Mucosa of descending colon (tissue), 3 donors: ENCODE results near the gene ZP3. TPM values are rescaled to one million over a fixed set of nuclear protein-coding genes. Genes with fewer than 3 reads are reported as not detected.
"Not testable (repeated sequence)": the region's sequence is repeated elsewhere in the genome, so short reads cannot be mapped to it uniquely, and the experiment has no call there.

Source experiments
- ATAC-seq: fragments of 200-7000 bp; cut with Tn5 transposase; one replicate; pipeline ENCODE4 v1.9.1; 2020; ENCODE audit warnings: mild to moderate bottlenecking, moderate library complexity
- DNase-seq, 3 donors: peaks; one replicate each; pipeline ENCODE4 v3.0.0-alpha.2; 2020
- H3K36me3 ChIP-seq: fragments of 200-600 bp; one replicate; pipeline ENCODE4 v1.8.0; 2021; ENCODE audit warnings: low read depth, mild to moderate bottlenecking
- H3K4me1 ChIP-seq: fragments of 200-600 bp; one replicate; pipeline ENCODE4 v1.8.0; 2021; ENCODE audit warnings: low read depth, mild to moderate bottlenecking
- H3K4me3 ChIP-seq: fragments of 200-600 bp; one replicate; pipeline ENCODE4 v1.8.0; 2021; ENCODE audit warnings: mild to moderate bottlenecking
- H3K9me3 ChIP-seq: fragments of 200-600 bp; one replicate; pipeline ENCODE4 v1.8.0; 2021; ENCODE audit warnings: mild to moderate bottlenecking
- intact Hi-C, 2 donors: fragments of 100-400 bp; cut with DNase I in 1 of 2; cut with micrococcal nuclease in 1 of 2; formaldehyde crosslinking; loops; one replicate each; pipeline versions ENCODE4 v1.11.0 to v1.11.1; 2022; cut with DNase I, micrococcal nuclease
- total RNA-seq, 3 donors: library from RNA; stranded (reverse); fragmentation: NEBNext Ultra II Directional in 2 of 3; extraction: Animal tissue kit (Norgen Biotek cat#: 25700) in 2 of 3; gene quantifications; one replicate each; pipeline versions ENCODE4 v1.2.1 to v1.2.4, GENCODE V29; 2021 to 2023
- TF ChIP-seq, protein P1 (sequence below): fragments of 200-600 bp; IDR thresholded peaks from one replicate; pipeline ENCODE4 v1.8.0; 2022; ENCODE audit warnings: antibody characterized with exemption, mild to moderate bottlenecking
- donor health status: DM: no; HTN: no; CAD: no; lungs with moderate emphysema.
- donor health status: DM: no; HTN: no; CAD: no.
- donor health status: DM: no; HTN: yes; CAD: no.

The ZP3 gene
- total RNA-seq, 3 donors from 2014 or later = 4.4 to 16.1 (median 10.8) TPM

DNA sequence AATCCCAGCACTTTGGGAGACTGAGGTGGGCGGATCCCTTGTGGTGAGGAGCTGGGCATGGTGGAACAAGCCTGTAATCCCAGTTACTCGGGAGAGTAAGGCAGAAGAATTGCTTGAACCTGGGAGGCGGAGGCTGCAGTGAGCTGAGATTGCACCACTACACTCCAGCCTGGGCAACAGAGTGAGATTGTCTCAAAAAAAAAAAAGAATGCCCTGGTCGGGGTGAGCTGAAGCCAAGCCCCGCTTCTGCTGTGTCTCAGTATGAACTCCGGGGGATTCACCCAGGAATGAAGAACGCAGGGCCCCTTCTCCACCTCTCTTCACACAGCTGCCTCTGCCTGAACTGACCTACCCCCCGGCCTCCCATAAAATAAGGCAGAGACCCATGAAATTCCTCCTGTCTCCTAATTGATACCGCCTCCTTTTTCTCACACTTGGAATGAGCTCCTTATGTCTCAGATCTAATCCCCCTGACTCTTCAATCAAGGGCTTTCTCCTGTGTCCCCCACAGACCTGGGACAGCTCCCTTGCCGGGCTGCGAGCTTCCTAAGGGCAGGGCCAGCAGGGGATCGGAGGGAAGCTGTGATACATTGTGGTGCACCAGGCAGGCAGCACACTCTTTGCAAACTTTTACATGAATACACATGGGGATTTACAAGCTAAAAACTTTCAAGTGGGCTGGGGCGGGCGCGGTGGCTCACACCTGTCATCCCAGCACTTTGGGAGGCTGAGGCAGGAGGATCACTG lies 911 bp upstream of the ZP3 start:
- intact Hi-C loops = no loop called here
- Histone ChIP-seq H3K4me1 (no peaks in the 10 kb centered on the region), H3K4me3 (no peak overlapping the region), H3K36me3 (no peaks in the 10 kb centered on the region), H3K9me3 (no peaks in the 10 kb centered on the region)
- TF ChIP-seq, protein P1, sequence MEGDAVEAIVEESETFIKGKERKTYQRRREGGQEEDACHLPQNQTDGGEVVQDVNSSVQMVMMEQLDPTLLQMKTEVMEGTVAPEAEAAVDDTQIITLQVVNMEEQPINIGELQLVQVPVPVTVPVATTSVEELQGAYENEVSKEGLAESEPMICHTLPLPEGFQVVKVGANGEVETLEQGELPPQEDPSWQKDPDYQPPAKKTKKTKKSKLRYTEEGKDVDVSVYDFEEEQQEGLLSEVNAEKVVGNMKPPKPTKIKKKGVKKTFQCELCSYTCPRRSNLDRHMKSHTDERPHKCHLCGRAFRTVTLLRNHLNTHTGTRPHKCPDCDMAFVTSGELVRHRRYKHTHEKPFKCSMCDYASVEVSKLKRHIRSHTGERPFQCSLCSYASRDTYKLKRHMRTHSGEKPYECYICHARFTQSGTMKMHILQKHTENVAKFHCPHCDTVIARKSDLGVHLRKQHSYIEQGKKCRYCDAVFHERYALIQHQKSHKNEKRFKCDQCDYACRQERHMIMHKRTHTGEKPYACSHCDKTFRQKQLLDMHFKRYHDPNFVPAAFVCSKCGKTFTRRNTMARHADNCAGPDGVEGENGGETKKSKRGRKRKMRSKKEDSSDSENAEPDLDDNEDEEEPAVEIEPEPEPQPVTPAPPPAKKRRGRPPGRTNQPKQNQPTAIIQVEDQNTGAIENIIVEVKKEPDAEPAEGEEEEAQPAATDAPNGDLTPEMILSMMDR = no peak
- ATAC-seq = no peak
- DNase-seq = no peak

DNA sequence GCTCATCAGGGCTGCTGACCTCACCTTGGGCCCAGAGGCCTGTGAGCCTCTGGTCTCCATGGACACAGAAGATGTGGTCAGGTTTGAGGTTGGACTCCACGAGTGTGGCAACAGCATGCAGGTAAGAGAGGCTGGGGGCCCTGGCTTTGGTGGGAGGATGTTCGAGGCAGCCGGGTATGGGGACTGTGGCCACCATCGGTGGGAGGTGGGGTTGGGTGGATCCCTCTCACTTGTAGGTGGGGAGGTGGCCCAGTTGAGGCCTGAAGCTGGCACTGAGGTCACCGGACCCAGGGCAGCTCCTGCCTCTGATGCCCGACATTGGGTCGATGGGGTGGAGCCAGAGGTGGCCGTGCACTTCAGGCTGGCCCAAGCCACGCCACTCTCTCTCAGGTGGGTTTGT lies 406 bp downstream of the ZP3 start:
- Histone ChIP-seq H3K36me3 (no peaks in the 10 kb centered on the region), H3K9me3 (no peaks in the 10 kb centered on the region), H3K4me1 (no peaks in the 10 kb centered on the region), H3K4me3 (no peak overlapping the region)
- DNase-seq (no peak), ATAC-seq (no peak)
- TF ChIP-seq, protein P1 = no peak
- intact Hi-C loops = no loop called here

DNA sequence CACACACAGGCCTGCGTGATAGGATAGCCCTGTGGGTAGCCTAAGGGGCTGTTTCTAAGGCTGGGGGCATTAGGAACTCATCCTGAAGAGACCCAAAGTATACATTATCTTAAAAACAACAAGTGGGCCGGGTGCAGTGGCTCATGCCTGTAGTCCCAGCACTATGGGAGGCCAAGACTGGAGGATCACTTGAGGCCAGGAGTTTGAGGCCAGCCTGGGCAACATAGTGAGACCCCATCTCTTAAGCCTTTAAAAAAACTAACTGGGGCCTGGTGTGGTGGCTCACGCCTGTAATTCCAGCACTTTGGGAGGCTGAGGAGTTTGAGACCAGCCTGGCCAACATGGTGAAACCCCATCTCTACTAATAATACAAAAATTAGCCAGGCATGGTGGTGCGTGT lies 808 bp downstream of the ZP3 start:
- H3K4me1 ChIP-seq, intact Hi-C loops, ATAC-seq: not testable (repeated sequence)

DNA sequence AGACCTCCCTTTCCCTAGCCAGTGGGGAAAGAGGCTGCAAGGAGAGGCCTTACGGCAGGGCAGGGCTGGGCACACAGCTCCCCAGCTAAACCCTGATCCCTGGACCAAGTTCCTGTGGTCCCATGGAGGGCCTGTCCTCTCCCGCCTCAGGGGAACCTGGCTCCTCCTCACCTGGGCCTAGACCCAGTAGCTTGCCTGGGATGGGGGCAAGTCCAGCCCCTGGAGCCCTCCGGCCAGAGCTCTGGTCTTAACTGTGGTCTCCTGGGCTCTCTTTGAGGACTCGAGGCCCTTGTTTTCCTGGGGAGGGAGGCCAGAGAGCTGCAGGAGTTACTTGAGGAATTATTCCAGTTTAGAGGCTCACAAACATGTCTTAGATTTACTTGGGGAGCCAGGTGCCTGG lies 1.5 kb downstream of the ZP3 start:
- intact Hi-C loops = no loop called here
- DNase-seq (no peak), ATAC-seq (no peak)
- no peak overlapping the region for H3K4me3 ChIP-seq
- no peaks in the 10 kb centered on the region for H3K9me3 ChIP-seq
- TF ChIP-seq, protein P1 = no peak
- no peaks in the 10 kb centered on the region for H3K36me3 ChIP-seq
- no peaks in the 10 kb centered on the region for H3K4me1 ChIP-seq

More for the DNA sequence above, 808 bp downstream of the ZP3 start:
- not testable (repeated sequence) for H3K36me3 ChIP-seq, DNase-seq, H3K4me3 ChIP-seq, H3K9me3 ChIP-seq

DNA sequence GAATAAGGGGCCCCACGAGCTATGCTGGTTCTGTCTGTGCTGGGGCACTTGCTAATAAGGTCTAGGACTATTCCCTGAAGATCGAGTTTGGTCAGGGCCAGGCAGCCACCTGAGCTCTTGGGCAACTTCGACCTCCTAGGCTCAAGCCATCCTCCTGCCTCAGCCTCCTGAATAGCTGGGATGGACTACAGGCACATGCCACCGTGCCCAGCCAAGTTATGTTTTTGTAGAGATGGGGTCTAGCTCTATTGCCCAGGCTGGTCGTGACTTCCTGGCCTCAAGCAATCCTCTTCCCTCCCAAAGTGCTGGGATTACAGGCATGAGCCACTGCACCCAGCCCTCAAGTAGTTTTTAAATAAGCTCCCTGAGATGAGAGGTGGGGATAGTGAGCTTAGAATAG lies 2.9 kb downstream of the ZP3 start:
- Histone ChIP-seq H3K4me1 (no peaks in the 10 kb centered on the region), H3K9me3 (no peaks in the 10 kb centered on the region), H3K4me3 (no peak overlapping the region), H3K36me3 (no peaks in the 10 kb centered on the region)
- ATAC-seq (no peak), DNase-seq (no peak)
- intact Hi-C loops = no loop called here
- TF ChIP-seq, protein P1 = no peak

DNA sequence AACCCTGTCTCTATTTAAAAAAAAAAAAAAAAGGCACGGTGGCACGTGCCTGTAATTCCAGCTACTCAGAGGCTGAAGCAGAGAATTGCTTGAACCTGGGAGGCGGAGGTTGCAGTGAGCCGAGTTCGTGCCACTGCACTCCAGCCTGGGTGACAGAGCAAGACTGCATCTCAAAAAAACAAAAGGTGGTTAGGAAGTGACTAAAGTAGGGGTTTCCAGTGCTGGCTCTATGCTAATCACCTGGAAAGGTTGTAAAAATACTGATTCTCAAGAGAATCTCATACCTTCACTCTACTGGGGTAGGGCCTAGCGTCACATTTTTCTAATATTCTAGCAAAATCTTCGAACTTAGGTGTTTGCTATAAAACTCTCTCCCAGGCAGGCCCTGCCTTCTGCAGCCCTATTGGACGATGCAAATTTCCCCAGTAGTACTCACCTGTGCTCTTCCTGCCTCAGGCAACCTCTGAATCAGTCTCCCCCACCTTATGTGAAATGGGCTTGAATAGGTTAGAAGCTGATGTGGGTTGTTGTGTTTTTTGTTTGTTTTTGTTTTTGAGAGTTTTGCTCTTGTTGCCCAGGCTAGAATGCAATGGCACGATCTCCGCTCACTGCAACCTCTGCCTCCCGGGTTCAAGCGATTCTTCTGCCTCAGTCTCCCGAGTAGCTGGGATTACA lies 3.5 kb downstream of the ZP3 start:
- H3K9me3 ChIP-seq = no peaks in the 10 kb centered on the region
- H3K36me3 ChIP-seq = no peaks in the 10 kb centered on the region
- DNase-seq (no peak), ATAC-seq (no peak)
- no peak overlapping the region for H3K4me3 ChIP-seq
- TF ChIP-seq, protein P1 = no peak
- intact Hi-C loops = no loop called here
- no peaks in the 10 kb centered on the region for H3K4me1 ChIP-seq
